HepG2 (cell line): ENCODE measurements around the gene CFAP43. TPM values are rescaled to one million over a fixed set of nuclear protein-coding genes. Genes with fewer than 3 reads are reported as not detected.

Experiments used
- ATAC-seq: fragments of 200-7000 bp; cut with Tn5 transposase; 3 replicates; pipeline ENCODE4 v1.9.1; 2020; ENCODE audit warnings: mild to moderate bottlenecking, moderate library complexity
- BruUV-seq: library from RNA; stranded (reverse); fragments of 400-500 nt; replicated peaks from 2 replicates; lab custom pipeline; 2021; lab: Mats Ljungman, UMichigan
- CTCF ChIA-PET: fragments of 300-600 bp; formaldehyde crosslinking; extraction: SDS; loops from one replicate; lab custom pipeline; 2021; ENCODE audit warnings: low total read pairs, inconsistent platforms, low intra/inter-chr PET ratio; lab: Yijun Ruan, JAX
- POLR2A ChIA-PET: fragments of 350-600 bp; sonication (Branson Sonifier 250); formaldehyde crosslinking; loops from one replicate; lab custom pipeline; 2020; ENCODE audit warnings: antibody characterized with exemption, inconsistent platforms; lab: Yijun Ruan, JAX
- DNase-seq: peaks from one replicate; pipeline ENCODE4 v3.0.0-alpha.2; 2015; ENCODE audit warnings: low spot score
- FAIRE-seq: peaks from 3 replicates; lab custom pipeline; 2011; peaks lifted over from hg19 to GRCh38; lab: Jason Lieb, UNC
- H2AFZ ChIP-seq: one replicate; pipeline ENCODE4 v1.6.1; 2011; ENCODE audit warnings: low read length, inconsistent platforms
- H3K27ac ChIP-seq: fragments of 300-600 bp; 3 replicates; pipeline ENCODE4 v1.8.0; 2011; ENCODE audit warnings: mixed run types, mild to moderate bottlenecking, mixed read lengths, low read length, inconsistent platforms; ENCODE audit not compliant: insufficient read depth; ENCODE audit errors: extremely low read length
- H3K27me3 ChIP-seq, 2 experiments: fragments of 200-600 bp in 1 of 2; 2 replicates in 1 of 2; 3 replicates in 1 of 2; pipeline versions ENCODE4 v1.6.0 to v1.8.0; 2011; ENCODE audit warnings: low read length in 2 of 2, mild to moderate bottlenecking in 2 of 2, moderate library complexity in 2 of 2, inconsistent platforms in 1 of 2; ENCODE audit not compliant: insufficient read depth in 2 of 2, control insufficient read depth in 1 of 2
- H3K36me3 ChIP-seq, 2 experiments: fragments of 200-600 bp in 1 of 2; replicated peaks in 1 of 2; 2 replicates in 1 of 2; 3 replicates in 1 of 2; pipeline versions ENCODE4 v1.5.1 to v1.8.0; 2011; ENCODE audit warnings: low read length in 2 of 2, inconsistent platforms in 1 of 2; ENCODE audit not compliant: insufficient read depth in 2 of 2, control insufficient read depth in 1 of 2
- H3K4me1 ChIP-seq: 2 replicates; pipeline ENCODE4 v1.5.1; 2012; ENCODE audit warnings: low read length, inconsistent platforms; ENCODE audit not compliant: insufficient read depth
- H3K4me2 ChIP-seq: 2 replicates; pipeline ENCODE4 v1.6.0; 2011; ENCODE audit warnings: low read depth, low read length, inconsistent platforms
- H3K4me3 ChIP-seq, 3 experiments: fragments of 200-600 bp in 1 of 3; sonication (generic), shearing (Covaris generic) in 1 of 3; replicated peaks in 1 of 3; 2 replicates each; pipeline ENCODE4 v1.5.1; 2011 to 2016; ENCODE audit warnings: low read length in 3 of 3, inconsistent platforms in 2 of 3, low read depth in 2 of 3, mild to moderate bottlenecking in 2 of 3, control low read depth in 1 of 3, mixed read lengths in 1 of 3; ENCODE audit not compliant: insufficient read depth in 1 of 3
- H3K79me2 ChIP-seq: one replicate; pipeline ENCODE4 v1.6.1; 2011; ENCODE audit warnings: low read length, inconsistent platforms; ENCODE audit not compliant: insufficient read depth
- H3K9ac ChIP-seq: 2 replicates; pipeline ENCODE4 v1.6.0; 2011; ENCODE audit warnings: mild to moderate bottlenecking, low read depth, low read length, inconsistent platforms; ENCODE audit not compliant: insufficient read depth
- H3K9me3 ChIP-seq: 2 replicates; pipeline ENCODE4 v1.5.1; 2012; ENCODE audit warnings: mild to moderate bottlenecking, low read length
- H4K20me1 ChIP-seq: 2 replicates; pipeline ENCODE4 v1.6.0; 2011; ENCODE audit warnings: inconsistent platforms, mild to moderate bottlenecking, low read length, moderate library complexity; ENCODE audit not compliant: insufficient read depth
- CBX5 ChIP-seq: sonication (generic); formaldehyde crosslinking; IDR thresholded peaks from 2 replicates; pipeline ENCODE4 v1.4.0; 2020; ENCODE audit warnings: missing genetic modification reagents, borderline replicate concordance
- EP300 ChIP-seq, 3 experiments: sonication (generic) in 1 of 3; formaldehyde crosslinking in 1 of 3; IDR thresholded peaks; 2 replicates each; pipeline versions ENCODE4 v1.5.1 to v1.6.1; 2011 to 2020; ENCODE audit warnings: low read depth in 2 of 3, low read length in 2 of 3, borderline replicate concordance in 1 of 3, improper control_type of control experiment in 1 of 3, mild to moderate bottlenecking in 1 of 3, missing genetic modification reagents in 1 of 3, moderate library complexity in 1 of 3
- HOXA5 ChIP-seq: sonication (generic); formaldehyde crosslinking; IDR thresholded peaks from 2 replicates; pipeline ENCODE4 v1.4.0; 2020; ENCODE audit warnings: missing genetic modification reagents
- MED1 ChIP-seq: sonication (generic); formaldehyde crosslinking; IDR thresholded peaks from 2 replicates; pipeline ENCODE4 v1.4.0; 2020; ENCODE audit warnings: missing genetic modification reagents
- MTA1 ChIP-seq: sonication (generic); formaldehyde crosslinking; IDR thresholded peaks from 2 replicates; pipeline ENCODE4 v1.4.0; 2020; ENCODE audit warnings: missing genetic modification reagents, mild to moderate bottlenecking, borderline replicate concordance
- POLR2A ChIP-seq, 2 experiments: IDR thresholded peaks; 2 replicates each; pipeline ENCODE4 v1.6.1; 2011; ENCODE audit warnings: low read depth in 2 of 2, low read length in 2 of 2, mild to moderate bottlenecking in 1 of 2, moderate library complexity in 1 of 2; ENCODE audit not compliant: insufficient read depth in 1 of 2
- SAP130 ChIP-seq: IDR thresholded peaks from 2 replicates; pipeline ENCODE4 v1.6.1; 2016; ENCODE audit warnings: low read depth
- ZBTB26 ChIP-seq: IDR thresholded peaks from 2 replicates; pipeline ENCODE4 v1.6.1; 2016; ENCODE audit warnings: missing compliant biosample characterization, missing genetic modification reagents, borderline replicate concordance
- ZFP1 ChIP-seq: IDR thresholded peaks from 2 replicates; pipeline ENCODE4 v1.6.1; 2016
- ZNF562 ChIP-seq: sonication (generic); formaldehyde crosslinking; IDR thresholded peaks from 2 replicates; pipeline ENCODE4 v1.8.0; 2022; ENCODE audit warnings: missing genetic modification reagents, borderline replicate concordance
- ZNF629 ChIP-seq: sonication (generic); formaldehyde crosslinking; conservative IDR thresholded peaks from 2 replicates; pipeline ENCODE4 v1.5.0; 2020; ENCODE audit warnings: missing genetic modification reagents
- ZNF768 ChIP-seq: sonication (generic); formaldehyde crosslinking; IDR thresholded peaks from 2 replicates; pipeline ENCODE4 v1.4.0; 2020; ENCODE audit warnings: missing genetic modification reagents
- WGBS: methylation state at CpG from one replicate; pipeline ENCODE4 v1.1.6; 2017; ENCODE audit warnings: low lambda C conversion rate; 5-methylcytosine and 5-hydroxymethylcytosine counted together
- in situ Hi-C: cut with HindIII; loops from 2 replicates; pipeline ENCODE4 v1.10.0; 2017; ENCODE audit warnings: low pct_unique_long_range_greater_than_20kb; ENCODE audit not compliant: extremely low pct_ligation_motif_present
- intact Hi-C: fragments of 100-400 bp; cut with micrococcal nuclease; formaldehyde crosslinking; loops from one replicate; pipeline ENCODE4 v1.10.0; 2022; ENCODE audit not compliant: unreplicated experiment
- polyA plus RNA-seq, 8 experiments: library from polyadenylated mRNA; depleted of rRNA in 3 of 8; stranded (reverse) in 7 of 8; unstranded in 1 of 8; fragments of >200 nt; fragmentation: Illumina TruSeq in 4 of 8; extraction: Trizol in 4 of 8; gene quantifications; 2 replicates each; pipeline versions ENCODE4 v1.2.1 to v1.2.3, GENCODE V29; 2011 to 2016; ENCODE audit warnings: low read depth in 4 of 8, missing spikeins in 1 of 8, mixed read lengths in 1 of 8; ENCODE audit not compliant: insufficient read depth in 1 of 8
- total RNA-seq, 5 experiments: library from RNA; depleted of rRNA; stranded (reverse); fragments of >200 nt; fragmentation: Illumina TruSeq; extraction: Trizol; gene quantifications; 2 replicates each; pipeline ENCODE4 v1.2.3, GENCODE V29; 2016; ENCODE audit warnings: low read depth in 1 of 5
- TF ChIP-seq, protein P1 (sequence below), 2 experiments: sonication (generic) in 1 of 2; formaldehyde crosslinking in 1 of 2; IDR thresholded peaks; 2 replicates each; pipeline versions ENCODE4 v1.4.0 to v1.6.1; 2016 to 2020; ENCODE audit warnings: borderline replicate concordance in 1 of 2, low read depth in 1 of 2, mild to moderate bottlenecking in 1 of 2, missing genetic modification reagents in 1 of 2
- TF ChIP-seq, protein P2 (sequence below): IDR thresholded peaks from 2 replicates; pipeline ENCODE4 v1.6.1; 2016; ENCODE audit warnings: missing genetic modification reagents, missing compliant biosample characterization
- TF ChIP-seq, protein P3 (sequence below): sonication (generic); formaldehyde crosslinking; IDR thresholded peaks from 2 replicates; pipeline ENCODE4 v1.8.1; 2023; ENCODE audit warnings: mild to moderate bottlenecking, missing genetic modification reagents

CFAP43 gene
- total and polyA plus RNA-seq, 2 of the 13 experiments (the other 11 are each of a cell fraction or from before 2014, with no cell fraction given) = 0.24 to 0.38 TPM

DNA sequence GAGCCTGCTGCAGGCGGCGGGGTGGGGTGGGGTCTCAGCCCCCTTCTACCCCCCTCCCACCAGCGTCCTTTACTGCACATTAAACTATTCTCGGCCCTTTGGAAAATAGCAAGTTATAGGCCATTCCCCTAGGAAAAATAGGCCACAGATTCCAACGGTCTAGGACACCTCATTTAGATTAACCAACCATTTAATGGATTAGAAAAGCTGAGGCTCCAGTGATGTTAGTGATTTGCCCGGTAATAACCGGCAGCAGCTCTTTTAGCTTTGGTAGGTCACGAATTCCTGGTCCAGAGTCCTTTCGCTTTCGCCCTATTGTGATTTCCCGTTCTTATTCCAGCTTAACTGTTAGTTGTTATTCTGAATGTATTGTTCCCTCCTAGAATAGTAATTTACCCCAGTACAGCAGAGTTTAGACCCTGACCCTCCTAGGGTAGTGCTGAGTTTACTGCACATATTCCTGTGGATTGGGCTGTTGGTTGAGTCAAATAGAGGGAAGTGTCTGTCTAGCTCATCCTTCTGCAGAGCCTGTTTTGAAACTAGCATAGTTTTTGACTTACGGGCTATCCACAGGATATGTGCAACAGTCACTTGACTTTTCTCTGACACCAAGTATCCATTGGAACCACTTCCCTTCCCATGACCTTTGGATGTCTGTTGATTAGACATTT lies 23.3 kb upstream of the CFAP43 start:
- WGBS = 2% methylated on average over 10 of the region's 12 CpGs
- POLR2A ChIA-PET = interaction anchor here (0.7 to 6.7 kb wide), 12 partner anchors 10 to 134 kb away, joined by 3 to 59 read pairs (median 4); partner anchors contain the start of genes CFAP43, ITPRIP and SFR1
- Histone ChIP-seq H3K4me3 (peak overlapping the region; percentile 83 to 88 (median 88)), H3K9ac (peak overlapping the region; percentile 83), H3K4me2 (peak overlapping the region; percentile 84), H3K9me3 (no peaks in the 10 kb centered on the region), H3K27me3 (no peaks in the 10 kb centered on the region; a peak in 1 of 5 replicates), H3K36me3 (peaks cover 4 to 27% of the 10 kb centered on the region in 2 experiments; a peak in 4 of 5 replicates), H4K20me1 (peaks cover 5% of the 10 kb centered on the region; the same call in 1 of the 2 replicates), H3K27ac (peak overlapping the region; percentile 90), H3K79me2 (peaks cover 66% of the 10 kb centered on the region), H3K4me1 (peaks cover 81% of the 10 kb centered on the region), H2AFZ (no peak overlapping the region)
- TSS peak; percentile 88 for BruUV-seq
- ATAC-seq = peak; percentile 61
- intact Hi-C loops (loop anchor here (10.0 kb wide), 1 partner anchor 131 kb away; the partner anchor contains the start of gene SFR1), in situ Hi-C loops (no loop called here)
- CTCF ChIA-PET = no interaction called here
- peak; percentile 82 for DNase-seq
- FAIRE-seq = peak; percentile 72
- TF ChIP-seq CBX5 (CRISPR knock-in tag) (no peak), POLR2A (IDR thresholded peaks at IDR 0.05; ENCODE audit: insufficient read depth in 1 of 2, low read depth in 2 of 2, low read length in 2 of 2) (peak; percentile 34 to 82; a peak in 2 of 4 replicates), ZNF562 (CRISPR knock-in tag) (no peak), EP300 (IDR thresholded peaks at IDR 0.05; ENCODE audit: low read depth in 2 of 2, low read length in 2 of 2) (no peak), EP300 (CRISPR knock-in tag; IDR thresholded peaks at IDR 0.05; ENCODE audit: borderline replicate concordance) (0 out of 2 replicates have a peak, but pooled peaks have one; percentile 26), HOXA5 (CRISPR knock-in tag) (no peak), ZNF768 (CRISPR knock-in tag) (no peak), ZBTB26 (CRISPR knock-in tag) (no peak), MED1 (peak; percentile 53), SAP130 (CRISPR knock-in tag) (peak; percentile 35; the same call in 1 of the 2 replicates), MTA1 (CRISPR knock-in tag) (no peak), ZNF629 (CRISPR knock-in tag) (0 out of 2 replicates have a peak, but pooled peaks have one; percentile 13), ZFP1 (CRISPR knock-in tag) (0 out of 2 replicates have a peak, but pooled peaks have one; percentile 11)
- TF ChIP-seq, protein P1, sequence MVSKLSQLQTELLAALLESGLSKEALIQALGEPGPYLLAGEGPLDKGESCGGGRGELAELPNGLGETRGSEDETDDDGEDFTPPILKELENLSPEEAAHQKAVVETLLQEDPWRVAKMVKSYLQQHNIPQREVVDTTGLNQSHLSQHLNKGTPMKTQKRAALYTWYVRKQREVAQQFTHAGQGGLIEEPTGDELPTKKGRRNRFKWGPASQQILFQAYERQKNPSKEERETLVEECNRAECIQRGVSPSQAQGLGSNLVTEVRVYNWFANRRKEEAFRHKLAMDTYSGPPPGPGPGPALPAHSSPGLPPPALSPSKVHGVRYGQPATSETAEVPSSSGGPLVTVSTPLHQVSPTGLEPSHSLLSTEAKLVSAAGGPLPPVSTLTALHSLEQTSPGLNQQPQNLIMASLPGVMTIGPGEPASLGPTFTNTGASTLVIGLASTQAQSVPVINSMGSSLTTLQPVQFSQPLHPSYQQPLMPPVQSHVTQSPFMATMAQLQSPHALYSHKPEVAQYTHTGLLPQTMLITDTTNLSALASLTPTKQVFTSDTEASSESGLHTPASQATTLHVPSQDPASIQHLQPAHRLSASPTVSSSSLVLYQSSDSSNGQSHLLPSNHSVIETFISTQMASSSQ (IDR thresholded peaks at IDR 0.05; ENCODE audit: low read depth) = no peak
- TF ChIP-seq, protein P1 (CRISPR knock-in tag; IDR thresholded peaks at IDR 0.05; ENCODE audit: borderline replicate concordance) = no peak
- TF ChIP-seq, protein P2, sequence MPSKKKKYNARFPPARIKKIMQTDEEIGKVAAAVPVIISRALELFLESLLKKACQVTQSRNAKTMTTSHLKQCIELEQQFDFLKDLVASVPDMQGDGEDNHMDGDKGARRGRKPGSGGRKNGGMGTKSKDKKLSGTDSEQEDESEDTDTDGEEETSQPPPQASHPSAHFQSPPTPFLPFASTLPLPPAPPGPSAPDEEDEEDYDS (CRISPR knock-in tag) = peak; percentile 32
- TF ChIP-seq, protein P3, sequence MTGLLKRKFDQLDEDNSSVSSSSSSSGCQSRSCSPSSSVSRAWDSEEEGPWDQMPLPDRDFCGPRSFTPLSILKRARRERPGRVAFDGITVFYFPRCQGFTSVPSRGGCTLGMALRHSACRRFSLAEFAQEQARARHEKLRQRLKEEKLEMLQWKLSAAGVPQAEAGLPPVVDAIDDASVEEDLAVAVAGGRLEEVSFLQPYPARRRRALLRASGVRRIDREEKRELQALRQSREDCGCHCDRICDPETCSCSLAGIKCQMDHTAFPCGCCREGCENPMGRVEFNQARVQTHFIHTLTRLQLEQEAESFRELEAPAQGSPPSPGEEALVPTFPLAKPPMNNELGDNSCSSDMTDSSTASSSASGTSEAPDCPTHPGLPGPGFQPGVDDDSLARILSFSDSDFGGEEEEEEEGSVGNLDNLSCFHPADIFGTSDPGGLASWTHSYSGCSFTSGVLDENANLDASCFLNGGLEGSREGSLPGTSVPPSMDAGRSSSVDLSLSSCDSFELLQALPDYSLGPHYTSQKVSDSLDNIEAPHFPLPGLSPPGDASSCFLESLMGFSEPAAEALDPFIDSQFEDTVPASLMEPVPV = 0 out of 2 replicates have a peak, but pooled peaks have one; percentile 5
